WTC11 (cell line): ENCODE measurements around the gene STAP2. TPM values are rescaled to one million over a fixed set of nuclear protein-coding genes. Genes with fewer than 3 reads are reported as not detected.

Source experiments
- ATAC-seq: fragments of 200-7000 bp; cut with Tn5 transposase; 2 replicates; pipeline ENCODE4 v1.10.0; 2021; ENCODE audit warnings: mild to moderate bottlenecking, moderate library complexity
- CTCF ChIA-PET: fragments of 300-600 bp; sonication (Branson Sonifier 250); formaldehyde crosslinking; loops from one replicate; lab custom pipeline; 2021; ENCODE audit warnings: antibody characterized with exemption; lab: Charles Lee
- POLR2A ChIA-PET: fragments of 350-600 bp; sonication (Branson Sonifier 250); formaldehyde crosslinking; loops from one replicate; lab custom pipeline; 2021; ENCODE audit warnings: antibody characterized with exemption; lab: Charles Lee
- DNase-seq: peaks from one replicate; pipeline ENCODE4 v3.0.0; 2021; ENCODE audit warnings: low spot score
- H3K27ac Mint-ChIP-seq: 2 replicates; pipeline ENCODE4 v1.8.0; 2021; ENCODE audit warnings: mixed read lengths
- H3K27me3 Mint-ChIP-seq: 2 replicates; pipeline ENCODE4 v1.8.0; 2021; ENCODE audit warnings: low read depth, mild to moderate bottlenecking, moderate library complexity, mixed read lengths
- H3K36me3 Mint-ChIP-seq: 2 replicates; pipeline ENCODE4 v1.8.0; 2021; ENCODE audit warnings: mixed read lengths
- H3K4me1 Mint-ChIP-seq: 2 replicates; pipeline ENCODE4 v1.8.0; 2022; ENCODE audit warnings: mixed read lengths
- H3K4me3 Mint-ChIP-seq: 2 replicates; pipeline ENCODE4 v1.8.0; 2021; ENCODE audit warnings: mild to moderate bottlenecking, moderate library complexity, mixed read lengths
- H3K9me3 Mint-ChIP-seq: 2 replicates; pipeline ENCODE4 v1.8.0; 2021; ENCODE audit warnings: mixed read lengths
- CREM ChIP-seq: sonication (generic); formaldehyde crosslinking; IDR thresholded peaks from 2 replicates; pipeline ENCODE4 v1.8.1; 2022; ENCODE audit warnings: mild to moderate bottlenecking, missing genetic modification reagents, moderate library complexity
- ETV6 ChIP-seq: sonication (generic); formaldehyde crosslinking; IDR thresholded peaks from 2 replicates; pipeline ENCODE4 v1.8.1; 2022; ENCODE audit warnings: mild to moderate bottlenecking, missing genetic modification reagents
- GTF2I ChIP-seq: fragments of 250-450 bp; sonication (Bioruptor Pico); conservative IDR thresholded peaks from 2 replicates; pipeline ENCODE4 v1.4.0; 2021; ENCODE audit warnings: mild to moderate bottlenecking
- MXD4 ChIP-seq: fragments of 250-450 bp; sonication (Bioruptor Pico); IDR thresholded peaks from 2 replicates; pipeline ENCODE4 v1.8.0; 2021; ENCODE audit warnings: mild to moderate bottlenecking, moderate library complexity, borderline replicate concordance
- MYBL2 ChIP-seq: sonication (generic); formaldehyde crosslinking; IDR thresholded peaks from 2 replicates; pipeline ENCODE4 v1.8.1; 2023; ENCODE audit warnings: mild to moderate bottlenecking, moderate library complexity, missing genetic modification reagents
- NR2C2 ChIP-seq: sonication (generic); formaldehyde crosslinking; IDR thresholded peaks from 2 replicates; pipeline ENCODE4 v1.8.0; 2022; ENCODE audit warnings: mild to moderate bottlenecking, missing genetic modification reagents
- OVOL2 ChIP-seq: fragments of 250-450 bp; sonication (Bioruptor Pico); IDR thresholded peaks from 2 replicates; pipeline ENCODE4 v1.9.0; 2021; ENCODE audit warnings: mild to moderate bottlenecking, borderline replicate concordance
- PRRX2 ChIP-seq: fragments of 250-450 bp; sonication (Bioruptor Pico); IDR thresholded peaks from 2 replicates; pipeline ENCODE4 v1.8.0; 2021; ENCODE audit warnings: mild to moderate bottlenecking
- RELA ChIP-seq: sonication (generic); formaldehyde crosslinking; IDR thresholded peaks from 2 replicates; pipeline ENCODE4 v1.8.1; 2022; ENCODE audit warnings: missing genetic modification reagents, mild to moderate bottlenecking, borderline replicate concordance
- SMAD3 ChIP-seq: sonication (generic); formaldehyde crosslinking; IDR thresholded peaks from 2 replicates; pipeline ENCODE4 v1.8.0; 2022; ENCODE audit warnings: missing genetic modification reagents, mild to moderate bottlenecking, borderline replicate concordance
- ZNF121 ChIP-seq: sonication (generic); formaldehyde crosslinking; IDR thresholded peaks from 2 replicates; pipeline ENCODE4 v1.8.0; 2023; ENCODE audit warnings: missing genetic modification reagents
- total RNA-seq: library from RNA; stranded (reverse); gene quantifications from 3 replicates; pipeline ENCODE4 v1.2.3, GENCODE V29; 2021
- TF ChIP-seq, protein P1 (sequence below): fragments of 200-600 bp; IDR thresholded peaks from 2 replicates; pipeline ENCODE4 v1.8.0; 2022; ENCODE audit warnings: antibody characterized with exemption
- TF ChIP-seq, protein P2 (sequence below): fragments of 250-450 bp; sonication (Bioruptor Pico); conservative IDR thresholded peaks from 2 replicates; pipeline ENCODE4 v1.9.0; 2021; ENCODE audit warnings: mild to moderate bottlenecking
- TF ChIP-seq, protein P3 (sequence below): sonication (generic); formaldehyde crosslinking; IDR thresholded peaks from 2 replicates; pipeline ENCODE4 v1.8.1; 2023; ENCODE audit warnings: mild to moderate bottlenecking, missing genetic modification reagents, moderate library complexity
- TF ChIP-seq, protein P4 (sequence below): sonication (generic); formaldehyde crosslinking; IDR thresholded peaks from 2 replicates; pipeline ENCODE4 v1.8.1; 2022; ENCODE audit warnings: missing genetic modification reagents, borderline replicate concordance
- TF ChIP-seq, protein P5 (sequence below): sonication (generic); formaldehyde crosslinking; IDR thresholded peaks from 2 replicates; pipeline ENCODE4 v1.8.0; 2022; ENCODE audit warnings: mild to moderate bottlenecking, missing genetic modification reagents

The STAP2 gene
- total RNA-seq, 1 experiment from 2014 or later: 18.2 TPM

DNA sequence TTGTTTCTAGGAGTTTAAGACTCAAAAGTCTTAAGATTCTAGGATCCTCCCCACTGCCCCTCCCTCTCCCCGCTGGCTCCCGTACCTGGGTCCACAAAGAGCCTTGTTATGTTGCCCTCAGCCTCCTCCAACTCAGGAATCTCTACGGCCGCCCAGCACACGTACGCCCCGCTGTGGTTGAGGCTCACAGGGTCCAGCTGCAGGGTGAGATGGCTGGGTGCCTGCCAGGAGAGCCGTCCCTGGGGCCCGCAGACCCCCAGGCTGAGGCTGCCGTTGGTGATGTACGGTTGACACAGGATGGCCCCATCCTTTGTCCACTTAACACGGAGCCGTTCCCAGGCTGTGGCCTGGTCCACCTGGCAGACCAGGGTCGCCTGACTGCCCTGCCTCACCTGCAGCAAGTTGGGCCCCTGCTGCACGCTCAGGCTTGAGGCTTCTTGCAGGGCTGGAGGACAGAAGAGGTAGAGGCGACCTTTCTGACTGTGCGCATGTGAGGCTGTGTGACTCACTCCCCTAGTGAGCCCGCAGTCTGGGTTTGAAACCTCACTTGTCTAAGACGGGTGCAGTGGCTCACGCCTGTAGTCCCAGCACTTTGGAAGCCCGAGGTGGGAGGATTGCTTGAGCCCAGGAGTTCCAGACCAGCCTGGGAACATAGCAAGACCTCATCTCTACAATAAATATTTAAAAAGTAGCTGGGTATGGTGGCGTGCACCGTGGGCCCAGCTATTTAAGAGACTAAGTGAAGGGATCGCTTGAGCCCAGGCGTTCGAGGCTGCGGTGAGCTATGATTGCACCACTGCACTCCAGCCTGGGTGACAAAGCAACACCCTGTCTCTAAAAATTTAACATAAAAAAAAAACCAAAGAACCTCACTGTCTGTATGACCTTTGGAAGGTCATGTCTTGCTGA is 40.5 kb downstream of the STAP2 start:
- peaks cover 15% of the 10 kb centered on the region for H3K27me3 Mint-ChIP-seq
- CTCF ChIA-PET: interaction anchor here (1.1 to 6.1 kb wide), 2 partner anchors 31 to 54 kb away, joined by 3 to 54 read pairs; no protein-coding TSS in a partner anchor
- 0 out of 2 replicates have a peak, but pooled peaks have one; percentile 59 for TF ChIP-seq RELA (CRISPR knock-in tag)
- TF ChIP-seq, protein P1, sequence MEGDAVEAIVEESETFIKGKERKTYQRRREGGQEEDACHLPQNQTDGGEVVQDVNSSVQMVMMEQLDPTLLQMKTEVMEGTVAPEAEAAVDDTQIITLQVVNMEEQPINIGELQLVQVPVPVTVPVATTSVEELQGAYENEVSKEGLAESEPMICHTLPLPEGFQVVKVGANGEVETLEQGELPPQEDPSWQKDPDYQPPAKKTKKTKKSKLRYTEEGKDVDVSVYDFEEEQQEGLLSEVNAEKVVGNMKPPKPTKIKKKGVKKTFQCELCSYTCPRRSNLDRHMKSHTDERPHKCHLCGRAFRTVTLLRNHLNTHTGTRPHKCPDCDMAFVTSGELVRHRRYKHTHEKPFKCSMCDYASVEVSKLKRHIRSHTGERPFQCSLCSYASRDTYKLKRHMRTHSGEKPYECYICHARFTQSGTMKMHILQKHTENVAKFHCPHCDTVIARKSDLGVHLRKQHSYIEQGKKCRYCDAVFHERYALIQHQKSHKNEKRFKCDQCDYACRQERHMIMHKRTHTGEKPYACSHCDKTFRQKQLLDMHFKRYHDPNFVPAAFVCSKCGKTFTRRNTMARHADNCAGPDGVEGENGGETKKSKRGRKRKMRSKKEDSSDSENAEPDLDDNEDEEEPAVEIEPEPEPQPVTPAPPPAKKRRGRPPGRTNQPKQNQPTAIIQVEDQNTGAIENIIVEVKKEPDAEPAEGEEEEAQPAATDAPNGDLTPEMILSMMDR: no peak
- ATAC-seq (peak; percentile 62), DNase-seq (peak; percentile 29)
- H3K4me1 Mint-ChIP-seq: peaks cover 16% of the 10 kb centered on the region
- H3K4me3 Mint-ChIP-seq: no peak overlapping the region
- no peaks in the 10 kb centered on the region for H3K9me3 Mint-ChIP-seq
- no peaks in the 10 kb centered on the region for H3K36me3 Mint-ChIP-seq
- H3K27ac Mint-ChIP-seq: no peak overlapping the region
- POLR2A ChIA-PET: no interaction called here

DNA sequence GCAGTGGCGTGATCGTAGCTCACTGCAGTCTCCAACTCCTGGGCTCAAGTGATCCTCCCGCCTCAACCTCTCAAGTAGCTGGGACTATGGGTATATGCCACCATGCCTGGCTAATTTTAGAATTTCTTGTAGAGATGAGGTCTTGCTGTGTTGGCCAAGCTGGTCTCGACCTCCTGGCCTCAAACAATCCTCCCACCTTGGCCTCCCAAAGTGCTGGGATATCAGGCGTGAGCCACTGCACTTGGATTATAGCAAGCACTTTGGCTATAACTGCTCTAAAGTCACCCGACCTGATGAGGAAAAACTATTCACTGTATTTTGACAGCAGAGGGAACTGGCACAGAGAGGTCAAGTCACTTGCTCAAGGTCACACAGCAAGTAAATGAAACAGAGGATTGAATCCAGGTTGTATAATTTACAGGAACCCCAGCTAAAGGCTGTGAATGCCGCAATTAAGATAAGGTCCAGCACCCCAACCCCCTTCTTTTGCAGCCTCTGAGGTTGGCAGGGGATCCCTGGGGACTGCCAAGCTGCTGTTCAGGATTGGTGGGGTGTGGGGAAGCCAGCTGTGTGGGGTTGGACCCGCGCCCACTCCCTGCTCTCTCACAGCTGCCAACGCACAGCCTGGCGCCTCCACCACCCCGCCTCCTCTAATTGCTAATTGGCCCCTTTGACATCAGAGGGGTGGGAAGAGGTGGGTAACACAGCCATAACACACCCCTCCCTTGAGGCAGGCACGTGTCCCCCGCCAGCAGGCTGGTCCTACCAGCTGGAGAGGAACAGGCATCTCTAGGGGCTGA is 42.5 kb downstream of the STAP2 start:
- CTCF ChIA-PET: interaction anchor here (0.5 to 6.1 kb wide), 3 partner anchors 29 to 112 kb away, joined by 3 to 54 read pairs (median 4); no protein-coding TSS in a partner anchor
- POLR2A ChIA-PET: interaction anchor here (2.1 kb wide), 1 partner anchor 47 kb away, joined by 6 read pairs; the partner anchor contains the start of gene MPND
- Mint-ChIP-seq H3K4me3 (no peak overlapping the region), H3K4me1 (peaks cover 3% of the 10 kb centered on the region; the same call in 1 of the 2 replicates), H3K27ac (no peak overlapping the region), H3K9me3 (no peaks in the 10 kb centered on the region), H3K36me3 (no peaks in the 10 kb centered on the region), H3K27me3 (peaks cover 15% of the 10 kb centered on the region)
- ATAC-seq: peak; percentile 38
- no peak for DNase-seq
- no peak for TF ChIP-seq ETV6 (CRISPR knock-in tag)
- no peak for TF ChIP-seq CREM (CRISPR knock-in tag)
- TF ChIP-seq ZNF121 (CRISPR knock-in tag): 0 out of 2 replicates have a peak, but pooled peaks have one; percentile 47
- TF ChIP-seq MXD4 (CRISPR knock-in tag): no peak
- peak; percentile 62; the same call in 1 of the 2 replicates for TF ChIP-seq GTF2I (CRISPR knock-in tag)
- TF ChIP-seq, protein P2, sequence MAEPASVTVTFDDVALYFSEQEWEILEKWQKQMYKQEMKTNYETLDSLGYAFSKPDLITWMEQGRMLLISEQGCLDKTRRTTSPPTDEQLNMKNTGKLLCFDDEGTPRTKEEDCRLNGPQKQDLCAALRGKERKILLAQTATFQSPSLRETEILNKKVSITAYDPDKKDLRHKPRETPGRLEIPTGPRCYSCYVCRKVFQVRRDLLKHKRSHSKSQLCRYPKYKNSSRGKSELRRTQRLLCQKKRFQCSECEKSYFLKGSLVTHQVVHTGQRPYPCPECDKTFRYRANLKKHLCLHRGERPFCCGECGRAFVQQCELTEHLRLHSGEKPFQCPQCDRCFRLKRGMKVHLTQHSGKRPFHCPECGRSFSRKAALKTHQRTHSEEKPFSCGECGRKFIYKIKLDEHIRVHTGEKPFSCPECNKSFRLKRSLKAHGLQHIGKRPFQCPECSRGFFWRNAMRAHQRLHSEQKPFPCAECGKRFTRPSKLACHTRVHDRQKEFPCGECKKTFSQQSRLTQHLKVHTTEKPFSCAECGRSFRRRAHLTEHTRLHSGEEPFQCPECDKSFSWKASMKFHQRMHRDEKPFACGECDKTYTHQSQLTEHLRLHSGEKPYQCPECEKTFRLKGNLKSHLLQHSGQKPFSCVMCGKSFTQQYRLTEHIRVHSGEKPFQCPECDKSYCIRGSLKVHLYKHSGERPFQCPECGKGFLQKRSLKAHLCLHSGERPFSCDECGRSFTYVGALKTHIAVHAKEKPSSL (CRISPR knock-in tag): no peak
- TF ChIP-seq, protein P3, sequence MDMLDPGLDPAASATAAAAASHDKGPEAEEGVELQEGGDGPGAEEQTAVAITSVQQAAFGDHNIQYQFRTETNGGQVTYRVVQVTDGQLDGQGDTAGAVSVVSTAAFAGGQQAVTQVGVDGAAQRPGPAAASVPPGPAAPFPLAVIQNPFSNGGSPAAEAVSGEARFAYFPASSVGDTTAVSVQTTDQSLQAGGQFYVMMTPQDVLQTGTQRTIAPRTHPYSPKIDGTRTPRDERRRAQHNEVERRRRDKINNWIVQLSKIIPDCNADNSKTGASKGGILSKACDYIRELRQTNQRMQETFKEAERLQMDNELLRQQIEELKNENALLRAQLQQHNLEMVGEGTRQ (CRISPR knock-in tag): peak; percentile 53

DNA sequence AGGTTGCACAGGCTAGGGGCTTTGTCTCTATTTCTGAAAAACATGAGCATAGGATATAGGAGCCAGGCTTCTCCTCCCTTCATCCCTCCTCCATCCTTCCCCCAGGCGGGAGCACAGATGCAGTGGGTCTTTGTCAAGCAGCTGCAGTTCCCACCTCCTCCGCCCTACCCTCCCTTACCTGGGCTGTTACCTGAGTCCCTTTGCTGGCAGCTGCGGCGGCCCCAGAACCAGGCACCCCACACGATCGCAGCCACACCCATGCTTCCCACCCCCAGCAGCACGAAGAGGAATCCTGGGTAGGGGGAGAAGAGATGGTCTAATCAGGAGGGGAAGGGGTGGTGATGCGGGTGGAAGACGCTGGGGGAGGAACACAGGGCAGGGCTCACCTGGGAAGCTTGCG is 44.2 kb downstream of the STAP2 start:
- Mint-ChIP-seq H3K27me3 (peaks cover 12% of the 10 kb centered on the region), H3K27ac (no peak overlapping the region), H3K9me3 (no peaks in the 10 kb centered on the region), H3K36me3 (no peaks in the 10 kb centered on the region), H3K4me1 (peaks cover 8% of the 10 kb centered on the region; the same call in 1 of the 2 replicates), H3K4me3 (no peak overlapping the region)
- peak; percentile 50 for ATAC-seq
- ChIA-PET POLR2A (interaction anchor here (2.1 kb wide), 1 partner anchor 48 kb away, joined by 6 read pairs; the partner anchor contains the start of gene MPND), CTCF (interaction anchor here (0.7 to 6.1 kb wide), 4 partner anchors 27 to 809 kb away, joined by 3 to 54 read pairs (median 4); no protein-coding TSS in a partner anchor)
- TF ChIP-seq, protein P4, sequence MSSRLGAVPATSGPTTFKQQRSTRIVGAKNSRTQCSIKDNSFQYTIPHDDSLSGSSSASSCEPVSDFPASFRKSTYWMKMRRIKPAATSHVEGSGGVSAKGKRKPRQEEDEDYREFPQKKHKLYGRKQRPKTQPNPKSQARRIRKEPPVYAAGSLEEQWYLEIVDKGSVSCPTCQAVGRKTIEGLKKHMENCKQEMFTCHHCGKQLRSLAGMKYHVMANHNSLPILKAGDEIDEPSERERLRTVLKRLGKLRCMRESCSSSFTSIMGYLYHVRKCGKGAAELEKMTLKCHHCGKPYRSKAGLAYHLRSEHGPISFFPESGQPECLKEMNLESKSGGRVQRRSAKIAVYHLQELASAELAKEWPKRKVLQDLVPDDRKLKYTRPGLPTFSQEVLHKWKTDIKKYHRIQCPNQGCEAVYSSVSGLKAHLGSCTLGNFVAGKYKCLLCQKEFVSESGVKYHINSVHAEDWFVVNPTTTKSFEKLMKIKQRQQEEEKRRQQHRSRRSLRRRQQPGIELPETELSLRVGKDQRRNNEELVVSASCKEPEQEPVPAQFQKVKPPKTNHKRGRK (CRISPR knock-in tag): no peak
- TF ChIP-seq OVOL2 (no peak), PRRX2 (no peak), NR2C2 (no peak), MYBL2 (CRISPR knock-in tag) (no peak), SMAD3 (CRISPR knock-in tag) (no peak)
- TF ChIP-seq, protein P5, sequence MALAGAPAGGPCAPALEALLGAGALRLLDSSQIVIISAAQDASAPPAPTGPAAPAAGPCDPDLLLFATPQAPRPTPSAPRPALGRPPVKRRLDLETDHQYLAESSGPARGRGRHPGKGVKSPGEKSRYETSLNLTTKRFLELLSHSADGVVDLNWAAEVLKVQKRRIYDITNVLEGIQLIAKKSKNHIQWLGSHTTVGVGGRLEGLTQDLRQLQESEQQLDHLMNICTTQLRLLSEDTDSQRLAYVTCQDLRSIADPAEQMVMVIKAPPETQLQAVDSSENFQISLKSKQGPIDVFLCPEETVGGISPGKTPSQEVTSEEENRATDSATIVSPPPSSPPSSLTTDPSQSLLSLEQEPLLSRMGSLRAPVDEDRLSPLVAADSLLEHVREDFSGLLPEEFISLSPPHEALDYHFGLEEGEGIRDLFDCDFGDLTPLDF (CRISPR knock-in tag): no peak
- DNase-seq: no peak
